SK-N-SH (cell line): ENCODE results near the gene C11orf91. TPM values are rescaled to one million over a fixed set of nuclear protein-coding genes. Genes with fewer than 3 reads are reported as not detected.

Experiments used
- CTCF ChIA-PET: fragments of 300-600, 350-600 bp; formaldehyde crosslinking; extraction: SDS; loops from one replicate; lab custom pipeline; 2021; lab: Yijun Ruan, JAX
- POLR2A ChIA-PET: fragments of 350-600 bp; sonication (Branson Sonifier 250); formaldehyde crosslinking; extraction: SDS; loops from one replicate; lab custom pipeline; 2020; ENCODE audit warnings: antibody characterized with exemption, inconsistent platforms; lab: Yijun Ruan, JAX
- DNase-seq: peaks from one replicate; pipeline ENCODE4 v3.0.0; 2012
- H2AFZ ChIP-seq: fragments of 200-600 bp; sonication (generic); 2 replicates; pipeline ENCODE4 v1.8.1; 2016; ENCODE audit warnings: antibody characterized with exemption, mild to moderate bottlenecking, low read depth
- H3F3A ChIP-seq: fragments of 200-600 bp; sonication (generic); replicated peaks from 2 replicates; pipeline ENCODE3; 2016; ENCODE audit warnings: antibody characterized with exemption, mild to moderate bottlenecking; ENCODE audit not compliant: insufficient read depth
- H3K27ac ChIP-seq, 2 experiments: fragments of 200-500 bp in 1 of 2; fragments of 200-600 bp in 1 of 2; sonication (Bioruptor generic) in 1 of 2; sonication (generic), shearing (Covaris generic) in 1 of 2; 2 replicates each; pipeline versions ENCODE4 v1.5.1 to v1.6.1; 2014 to 2016; ENCODE audit warnings: low read depth in 2 of 2, inconsistent platforms in 1 of 2, low read length in 1 of 2, mild to moderate bottlenecking in 1 of 2, mixed read lengths in 1 of 2
- H3K27me3 ChIP-seq: fragments of 200-600 bp; sonication (generic), shearing (Covaris generic); 2 replicates; pipeline ENCODE4 v1.6.1; 2016; ENCODE audit warnings: mixed run types; ENCODE audit not compliant: insufficient read depth
- H3K36me3 ChIP-seq, 2 experiments: fragments of 200-500 bp in 1 of 2; fragments of 200-600 bp in 1 of 2; sonication (Bioruptor generic) in 1 of 2; sonication (generic) in 1 of 2; replicated peaks in 1 of 2; 2 replicates each; pipeline versions ENCODE3 to v1.5.1; 2014 to 2016; ENCODE audit warnings: low read length in 1 of 2, mild to moderate bottlenecking in 1 of 2; ENCODE audit not compliant: insufficient read depth in 2 of 2, control insufficient read depth in 1 of 2
- H3K4me1 ChIP-seq, 2 experiments: fragments of 200-500 bp in 1 of 2; fragments of 200-600 bp in 1 of 2; sonication (Bioruptor generic) in 1 of 2; sonication (generic), shearing (Covaris generic) in 1 of 2; 2 replicates each; pipeline versions ENCODE4 v1.5.1 to v1.6.1; 2014 to 2016; ENCODE audit warnings: low read depth in 1 of 2, low read length in 1 of 2, mixed run types in 1 of 2; ENCODE audit not compliant: insufficient read depth in 2 of 2, control insufficient read depth in 1 of 2
- H3K4me2 ChIP-seq: fragments of 200-600 bp; sonication (generic), shearing (Covaris generic); 2 replicates; pipeline ENCODE4 v1.6.1; 2017; ENCODE audit warnings: mixed run types
- H3K4me3 ChIP-seq, 2 experiments: fragments of 200-500 bp in 1 of 2; fragments of 200-600 bp in 1 of 2; sonication (Bioruptor generic) in 1 of 2; sonication (generic), shearing (Covaris generic) in 1 of 2; 2 replicates each; pipeline versions ENCODE4 v1.5.1 to v1.8.1; 2014 to 2016; ENCODE audit warnings: low read depth in 2 of 2, inconsistent platforms in 1 of 2, low read length in 1 of 2, mild to moderate bottlenecking in 1 of 2, mixed read lengths in 1 of 2, moderate library complexity in 1 of 2
- H3K79me2 ChIP-seq: fragments of 200-600 bp; sonication (generic); 2 replicates; pipeline ENCODE4 v1.8.1; 2017; ENCODE audit warnings: mild to moderate bottlenecking; ENCODE audit not compliant: insufficient read depth
- H3K9ac ChIP-seq: fragments of 200-600 bp; sonication (generic); 2 replicates; pipeline ENCODE4 v1.6.1; 2017; ENCODE audit warnings: mixed run types
- H3K9me2 ChIP-seq: fragments of 200-600 bp; sonication (generic); 2 replicates; pipeline ENCODE4 v1.6.1; 2017; ENCODE audit warnings: mixed run types
- H3K9me3 ChIP-seq: fragments of 200-600 bp; sonication (generic); 2 replicates; pipeline ENCODE4 v1.6.1; 2017; ENCODE audit warnings: mixed run types, mild to moderate bottlenecking, moderate library complexity
- H4K20me1 ChIP-seq: fragments of 200-600 bp; sonication (generic); 2 replicates; pipeline ENCODE4 v1.6.1; 2017; ENCODE audit warnings: mild to moderate bottlenecking, mixed run types; ENCODE audit not compliant: insufficient read depth
- FOSL2 ChIP-seq: IDR thresholded peaks from 2 replicates; pipeline ENCODE4 v1.4.0; 2012; ENCODE audit warnings: low read depth, mild to moderate bottlenecking, moderate library complexity, borderline replicate concordance
- IRF3 ChIP-seq: fragments of 150-350 bp; IDR thresholded peaks from 2 replicates; pipeline ENCODE4 v1.6.1; 2016; ENCODE audit warnings: mild to moderate bottlenecking, low read depth, low read length
- MAX ChIP-seq: IDR thresholded peaks from 2 replicates; pipeline ENCODE4 v1.4.0; 2012; ENCODE audit warnings: low read depth
- MXI1 ChIP-seq: IDR thresholded peaks from 2 replicates; pipeline ENCODE4 v1.6.1; 2012; ENCODE audit warnings: mild to moderate bottlenecking, low read depth, low read length, improper control_type of control experiment
- NFIC ChIP-seq: IDR thresholded peaks from 2 replicates; pipeline ENCODE4 v1.4.0; 2012; ENCODE audit warnings: borderline replicate concordance
- NRF1 ChIP-seq: IDR thresholded peaks from 2 replicates; pipeline ENCODE4 v1.6.1; 2012; ENCODE audit warnings: low read depth, mild to moderate bottlenecking, low read length
- POLR2AphosphoS5 ChIP-seq: IDR thresholded peaks from 2 replicates; pipeline ENCODE4 v1.6.1; 2012; ENCODE audit warnings: low read depth, low read length
- TAF1 ChIP-seq: IDR thresholded peaks from 2 replicates; pipeline ENCODE4 v1.6.1; 2012; ENCODE audit warnings: low read depth, mild to moderate bottlenecking, low read length, moderate library complexity, borderline replicate concordance
- TEAD4 ChIP-seq: IDR thresholded peaks from 2 replicates; pipeline ENCODE4 v1.4.0; 2012; ENCODE audit warnings: mild to moderate bottlenecking, borderline replicate concordance; ENCODE audit not compliant: insufficient read depth
- YY1 ChIP-seq: IDR thresholded peaks from 2 replicates; pipeline ENCODE4 v1.4.0; 2012; ENCODE audit warnings: low read depth, mild to moderate bottlenecking
- WGBS: methylation state at CpG from one replicate; pipeline ENCODE4 v1.1.6; 2017; ENCODE audit warnings: low lambda C conversion rate; 5-methylcytosine and 5-hydroxymethylcytosine counted together
- polyA plus RNA-seq, 3 experiments: library from polyadenylated mRNA; depleted of rRNA; stranded (reverse); fragments of >200 nt; gene quantifications; 2 replicates each; pipeline ENCODE4 v1.2.3, GENCODE V29; 2012

The C11orf91 gene
- polyA plus RNA-seq (2012; rRNA removed) = 0.10 and 0.15 TPM in 2 replicates
- 0.12 and 0.14 TPM in 2 replicates for polyA plus RNA-seq (2012; cell fraction: cytosol; rRNA removed)
- polyA plus RNA-seq (2012; cell fraction: nucleus; rRNA removed) = 0.14 and 0.45 TPM in 2 replicates

GRCh38 chr11:33700502-33701271 is at the start of gene C11orf91:
C11orf91 (minus strand) TSS chr11:33700826; CDS start chr11:33700740, 86 bp downstream.
- Histone ChIP-seq H3K4me2 (peak within 1 kb of the TSS; percentile 77), H3K9me2 (no peaks in the 10 kb centered on the region), H3K27ac (peak within 1 kb of the TSS; percentile 93 to 94), H3K27me3 (no peaks in the 10 kb centered on the region), H3K79me2 (no peaks in the 10 kb centered on the region), H3K9me3 (no peaks in the 10 kb centered on the region), H2AFZ (peak within 1 kb of the TSS; percentile 27; the same call in 1 of the 2 replicates), H3F3A (peaks cover 48% of the 10 kb centered on the region), H4K20me1 (no peaks in the 10 kb centered on the region), H3K4me1 (peaks cover 13 to 36% of the 10 kb centered on the region in 2 experiments; a peak in 2 of 4 replicates), H3K36me3 (peaks cover 5 to 13% of the 10 kb centered on the region in 2 experiments), H3K9ac (peak within 1 kb of the TSS; percentile 69), H3K4me3 (peak within 1 kb of the TSS; percentile 49 to 59)
- POLR2A ChIA-PET = interaction anchor here (1.0 to 1.9 kb wide), 6 partner anchors 9 to 540 kb away, joined by 3 to 5 read pairs (median 4); partner anchors contain the start of gene CSTF3
- 2% methylated on average over 41 of the region's 72 CpGs for WGBS
- peak; percentile 61; the same call in 1 of the 2 replicates for TF ChIP-seq TAF1
- TF ChIP-seq YY1 = no peak
- TF ChIP-seq FOSL2 = no peak
- peak; percentile 30; the same call in 1 of the 2 replicates for TF ChIP-seq NFIC
- TF ChIP-seq IRF3 = no peak
- no peak for TF ChIP-seq TEAD4
- TF ChIP-seq MXI1 = peak; percentile 61
- TF ChIP-seq NRF1 = 0 out of 2 replicates have a peak, but pooled peaks have one; percentile 21
- TF ChIP-seq MAX = peak; percentile 56
- TF ChIP-seq POLR2AphosphoS5 = peak; percentile 73; the same call in 1 of the 2 replicates
- CTCF ChIA-PET = interaction anchor here (1.0 to 3.0 kb wide), 5 partner anchors 12 to 134 kb away, joined by 3 to 20 read pairs (median 4); no protein-coding TSS in a partner anchor
- DNase-seq = peak; percentile 98

- Histone ChIP-seq H3K9me3 (no peaks in the 10 kb centered on the region), H3K9ac (no peak overlapping the region), H3K4me1 (peaks cover 0 to 7% of the 10 kb centered on the region in 2 experiments; a peak in 3 of 4 replicates), H4K20me1 (no peaks in the 10 kb centered on the region), H3K27me3 (no peaks in the 10 kb centered on the region), H3K4me3 (no peak overlapping the region), H3K36me3 (peaks cover 39 to 56% of the 10 kb centered on the region in 2 experiments), H3K4me2 (no peak overlapping the region), H3K9me2 (no peaks in the 10 kb centered on the region), H3K27ac (peak overlapping the region in 1 of 2 experiments; percentile 25; a peak in 2 of 4 replicates), H3K79me2 (no peaks in the 10 kb centered on the region), H2AFZ (0 out of 2 replicates have a peak overlapping the region, but pooled peaks have one; percentile 4), H3F3A (peaks cover 16% of the 10 kb centered on the region)
- ChIA-PET POLR2A (no interaction called here), CTCF (no interaction called here)
- TF ChIP-seq MAX (no peak), NFIC (0 out of 2 replicates have a peak, but pooled peaks have one; percentile 6)
- no peak for DNase-seq
- 29% methylated on average over 2 of the region's 2 CpGs for WGBS
Observed at GRCh38 chr11:33747979-33748378, 47.4 kb upstream of the C11orf91 start.
